ENCODE measurements around the gene MMP25.

The MMP25 gene, protein sequence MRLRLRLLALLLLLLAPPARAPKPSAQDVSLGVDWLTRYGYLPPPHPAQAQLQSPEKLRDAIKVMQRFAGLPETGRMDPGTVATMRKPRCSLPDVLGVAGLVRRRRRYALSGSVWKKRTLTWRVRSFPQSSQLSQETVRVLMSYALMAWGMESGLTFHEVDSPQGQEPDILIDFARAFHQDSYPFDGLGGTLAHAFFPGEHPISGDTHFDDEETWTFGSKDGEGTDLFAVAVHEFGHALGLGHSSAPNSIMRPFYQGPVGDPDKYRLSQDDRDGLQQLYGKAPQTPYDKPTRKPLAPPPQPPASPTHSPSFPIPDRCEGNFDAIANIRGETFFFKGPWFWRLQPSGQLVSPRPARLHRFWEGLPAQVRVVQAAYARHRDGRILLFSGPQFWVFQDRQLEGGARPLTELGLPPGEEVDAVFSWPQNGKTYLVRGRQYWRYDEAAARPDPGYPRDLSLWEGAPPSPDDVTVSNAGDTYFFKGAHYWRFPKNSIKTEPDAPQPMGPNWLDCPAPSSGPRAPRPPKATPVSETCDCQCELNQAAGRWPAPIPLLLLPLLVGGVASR

DNA sequence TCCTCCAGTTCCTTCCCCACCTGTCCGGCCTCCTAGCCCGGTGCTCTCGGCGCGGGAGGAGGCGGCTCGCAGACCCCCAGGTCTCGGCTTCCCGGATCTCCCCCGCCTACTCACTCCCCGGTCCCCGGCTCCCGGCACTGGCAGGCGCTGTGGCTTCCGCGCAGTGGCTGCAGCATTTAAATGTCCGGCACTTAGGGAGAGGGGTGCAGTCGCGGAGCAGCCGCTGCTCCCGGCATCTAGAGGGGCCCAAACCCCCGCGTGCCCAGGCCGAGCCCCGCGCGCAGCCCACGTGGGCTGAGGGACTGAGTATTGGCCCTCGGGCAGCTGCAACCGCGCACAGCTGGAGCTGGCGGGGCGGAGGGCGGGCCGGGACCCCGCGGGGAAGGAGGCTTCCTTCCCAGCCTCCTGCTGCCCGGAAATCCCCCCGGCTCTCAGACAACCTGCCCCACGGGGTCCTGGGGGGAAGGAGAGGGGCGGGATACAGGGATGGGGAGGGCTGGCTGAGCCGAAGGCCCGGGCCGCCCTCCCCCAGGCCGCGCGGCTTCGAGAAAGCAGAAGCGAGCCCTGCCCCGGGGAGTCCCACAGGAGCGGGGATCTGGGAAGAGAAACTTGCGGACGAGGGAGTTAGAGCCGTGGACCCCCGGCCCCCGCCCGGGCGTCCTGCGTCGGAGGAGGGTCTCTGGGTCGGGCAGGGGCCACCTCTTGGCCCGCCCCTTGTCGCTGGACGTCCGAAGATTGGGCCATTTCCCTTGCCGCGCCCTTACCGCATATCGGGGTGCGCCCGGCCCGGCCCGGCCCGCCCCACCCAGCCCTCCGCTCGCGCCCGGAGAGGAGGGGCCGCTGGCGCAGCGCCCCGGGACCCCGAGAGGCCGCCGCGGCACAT, at the start of gene MMP25:
Gene MMP25 (plus strand): TSS at position 804 of the 883 bp plus-strand sequence. CDS start 357 bp downstream, outside the sequence.
- no peak for DNase-seq

DNA sequence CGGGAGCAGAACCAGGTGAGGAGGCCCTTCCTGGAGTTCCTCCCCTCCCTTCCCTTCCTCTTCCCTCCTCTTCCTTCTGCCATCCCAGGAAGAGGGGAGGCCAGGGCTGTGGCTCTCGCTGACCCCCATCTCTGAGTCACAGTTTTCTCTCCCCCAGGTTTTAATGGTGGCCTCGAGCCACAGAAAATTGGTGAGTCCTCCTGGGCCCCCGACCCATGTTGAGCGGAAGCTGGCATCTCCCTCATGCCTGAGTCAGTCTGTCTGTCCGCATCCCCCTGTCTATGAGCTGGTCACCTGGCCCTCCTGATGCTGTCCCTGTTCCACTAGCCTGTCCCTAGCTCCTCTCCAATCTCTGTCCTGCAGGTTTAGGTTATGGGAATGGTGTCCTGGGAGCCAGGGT, 46.4 kb upstream of the MMP25 start:
- no peak for DNase-seq

DNA sequence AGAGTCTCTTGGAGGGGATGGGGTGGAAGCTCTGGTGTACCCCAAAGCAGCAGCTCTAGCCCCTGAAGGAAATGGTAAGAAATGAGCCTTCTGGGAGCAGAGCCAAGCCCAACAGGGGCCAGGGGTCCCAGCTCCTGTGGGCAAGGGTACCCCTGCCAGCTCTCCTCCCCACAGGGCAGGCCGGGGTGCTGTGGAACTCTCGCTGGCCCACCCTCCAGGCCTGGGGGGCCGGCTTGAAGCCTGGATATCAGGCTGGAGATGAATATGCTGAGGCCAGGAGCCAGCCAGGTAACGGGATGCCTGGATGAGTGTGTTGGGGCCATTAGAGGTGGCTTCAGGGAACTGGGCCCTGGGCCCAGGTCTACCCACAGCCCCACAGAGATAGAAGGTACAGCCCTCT, 45.8 kb upstream of the MMP25 start:
- no peak for DNase-seq

DNA sequence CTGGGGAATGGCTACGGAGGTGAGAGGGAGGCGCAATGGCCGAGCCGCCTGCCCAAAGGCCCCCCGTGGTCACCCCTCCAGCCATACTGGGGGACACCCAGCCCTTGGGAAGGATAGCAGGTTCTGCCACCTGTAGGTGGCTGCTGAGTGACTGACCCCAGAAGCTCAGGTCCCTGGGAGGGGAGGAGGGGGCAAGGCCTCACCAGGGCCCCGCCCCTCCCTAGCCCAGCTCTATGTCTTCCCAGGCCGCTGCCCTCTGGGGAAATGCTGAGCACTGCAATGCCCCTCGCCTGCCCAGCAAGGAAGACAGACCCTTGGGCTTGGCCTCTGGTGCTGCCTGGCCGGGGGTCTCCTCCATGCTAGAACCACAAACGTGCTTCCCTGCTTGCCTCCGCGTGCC, 45.0 kb upstream of the MMP25 start:
- DNase-seq = no peak

DNA sequence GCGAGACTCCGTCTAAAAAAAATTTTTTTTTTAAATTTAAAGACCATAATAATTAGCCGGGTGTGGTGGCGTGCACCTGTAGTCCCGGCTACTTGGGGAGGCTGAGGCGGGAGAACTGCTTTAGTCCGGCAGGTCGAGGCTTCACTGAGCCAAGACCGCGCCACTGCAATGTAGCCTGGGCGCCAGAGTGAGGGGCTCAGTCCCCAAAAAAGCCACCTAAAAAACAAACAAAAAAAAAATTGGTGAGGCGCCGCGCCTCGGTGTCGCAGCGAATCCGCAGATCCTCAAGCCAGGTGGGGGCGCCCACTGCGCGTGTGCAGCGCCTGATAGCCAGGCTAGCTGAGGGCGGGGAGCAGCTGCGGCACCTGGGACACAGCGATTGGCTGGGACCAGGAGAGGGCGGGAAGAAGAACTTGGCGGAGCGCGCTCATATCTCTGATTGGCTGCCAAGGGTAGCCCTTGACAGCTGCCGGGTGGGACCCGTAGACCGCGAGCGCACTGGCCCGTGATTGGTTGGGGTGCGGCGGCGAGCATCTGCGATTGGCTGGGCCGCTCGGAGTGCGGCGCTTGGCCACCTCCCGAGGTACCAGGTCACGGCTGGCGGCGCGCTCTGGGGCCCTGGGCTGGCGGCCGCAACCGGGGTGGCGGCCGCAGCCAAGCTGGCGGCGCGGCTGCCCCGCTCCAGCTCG, 42.6 kb upstream of the MMP25 start:
- peak; percentile 94 for DNase-seq

DNA sequence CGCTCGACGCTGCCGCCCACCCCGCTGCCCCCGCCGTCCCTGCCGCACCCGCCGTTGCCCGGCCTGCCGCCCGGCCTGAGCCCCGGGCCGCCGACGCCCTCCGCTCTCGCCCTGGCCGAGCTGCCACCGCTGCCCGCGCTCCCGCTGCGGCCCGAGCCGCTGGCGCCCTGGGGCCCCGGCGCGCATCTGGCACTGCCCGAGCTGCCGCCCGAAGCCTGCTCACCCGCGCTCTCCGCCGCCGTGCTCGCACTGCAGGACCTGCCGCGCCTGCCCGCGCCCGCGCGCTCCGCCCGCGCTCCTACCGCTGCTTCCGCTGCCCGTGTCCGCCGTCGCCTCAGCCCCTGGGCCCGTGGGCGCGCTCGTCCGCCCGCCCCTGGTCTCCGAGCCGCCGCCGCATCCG, 42.0 kb upstream of the MMP25 start:
- no peak for DNase-seq

DNA sequence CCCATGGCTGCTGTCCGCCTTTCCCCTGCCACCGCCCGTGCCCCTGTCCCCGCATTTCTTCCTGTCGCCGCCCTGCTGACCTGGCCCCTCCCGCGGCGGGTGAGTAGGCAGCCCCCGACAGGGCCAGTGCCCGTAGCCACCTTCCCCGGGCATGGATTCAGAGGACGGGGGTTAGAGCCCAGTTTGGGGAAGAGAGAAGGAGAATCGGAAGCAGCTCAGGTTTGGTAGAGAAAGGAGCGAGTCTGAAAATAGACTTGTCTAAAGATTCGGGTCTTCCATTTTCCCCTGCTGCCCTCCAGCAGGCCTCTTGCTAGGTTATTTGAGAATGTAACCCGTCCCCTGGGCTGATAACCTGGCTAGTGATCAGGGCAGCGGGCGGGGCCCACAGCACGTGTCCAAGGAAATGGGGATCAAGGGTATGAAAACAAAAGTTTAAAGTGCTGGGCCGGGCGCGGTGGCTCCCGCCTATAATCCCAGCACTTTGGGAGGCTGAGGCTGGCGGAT, 41.5 kb upstream of the MMP25 start:
- no peak for DNase-seq

DNA sequence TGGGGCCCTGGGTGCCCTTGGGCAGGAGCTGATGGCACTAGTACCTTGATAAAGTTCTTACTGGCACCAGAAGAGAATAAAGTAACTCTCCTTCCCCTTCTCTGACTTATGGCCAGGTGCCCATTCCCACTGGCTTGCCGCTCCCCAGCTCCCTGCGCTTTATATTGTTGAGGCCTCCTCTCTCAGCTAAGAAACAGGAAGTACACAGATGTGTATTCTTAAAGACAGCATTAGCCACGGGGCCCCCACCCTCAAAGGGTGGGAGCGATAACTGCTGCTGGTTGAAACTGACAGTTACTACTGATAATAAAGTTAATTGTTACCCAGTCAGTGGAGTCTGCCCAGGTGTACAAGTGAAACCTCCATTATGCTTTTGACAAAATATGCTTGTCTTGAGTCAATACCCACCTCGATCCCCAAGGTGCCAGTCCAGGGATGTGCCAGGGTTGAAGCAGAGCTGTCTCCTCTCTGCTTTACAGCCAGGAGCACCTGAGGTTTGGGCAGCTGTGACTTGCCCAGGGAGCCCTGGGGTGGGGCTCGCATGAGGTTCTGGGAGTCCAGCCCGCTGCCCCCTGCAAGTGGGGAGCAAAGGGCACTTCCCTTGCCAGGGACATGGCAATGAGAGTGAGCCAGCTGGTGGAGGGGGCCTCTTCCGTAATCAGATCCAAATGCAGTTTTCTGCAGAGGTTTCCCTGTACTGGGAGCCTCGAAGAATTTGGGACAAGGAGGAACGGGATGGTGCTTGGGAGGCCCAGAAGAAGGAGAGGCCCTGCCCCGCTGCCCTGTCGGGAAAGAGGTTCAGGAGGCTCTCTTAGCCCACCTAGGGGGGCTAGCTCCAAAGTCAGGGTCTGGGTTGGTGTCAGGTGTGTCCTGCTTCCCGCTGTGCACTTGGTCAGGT, 39.1 kb upstream of the MMP25 start:
- DNase-seq = no peak

DNA sequence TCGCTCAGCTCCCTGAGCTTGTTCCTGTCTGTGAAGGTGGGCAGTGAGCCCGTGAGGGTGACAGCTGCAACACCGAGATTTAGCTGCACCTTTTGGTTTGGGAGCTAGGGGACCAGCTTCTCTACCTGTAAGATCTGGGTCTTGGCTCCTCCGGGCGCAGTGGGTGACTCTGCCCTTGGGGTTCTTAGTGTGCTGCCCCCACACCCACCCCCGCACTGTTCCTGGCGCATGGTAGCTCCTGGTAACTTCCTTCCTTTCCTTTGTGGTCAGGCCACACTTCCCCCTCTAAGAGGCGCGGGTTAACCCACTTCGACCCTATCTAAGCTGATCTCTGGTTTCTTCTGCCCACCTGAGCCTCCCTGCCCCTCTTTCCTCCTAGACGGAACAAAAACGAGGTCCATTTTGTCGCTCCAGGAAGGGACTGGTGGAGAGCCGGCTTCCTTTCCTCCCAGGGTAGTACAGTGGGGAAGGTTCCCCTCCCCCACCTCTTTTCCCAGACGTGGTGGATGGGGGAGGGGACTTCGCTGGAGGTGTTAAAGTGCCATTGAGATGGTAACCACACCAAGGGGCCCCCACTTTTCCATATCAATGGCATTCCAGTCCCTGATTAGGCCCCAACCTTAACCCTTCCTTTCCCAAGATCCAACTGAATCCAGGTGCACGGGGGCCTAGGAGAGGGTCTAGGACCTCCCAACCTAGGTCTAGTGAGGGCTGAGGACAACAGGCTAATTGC, 38.2 kb upstream of the MMP25 start:
- DNase-seq = no peak

DNA sequence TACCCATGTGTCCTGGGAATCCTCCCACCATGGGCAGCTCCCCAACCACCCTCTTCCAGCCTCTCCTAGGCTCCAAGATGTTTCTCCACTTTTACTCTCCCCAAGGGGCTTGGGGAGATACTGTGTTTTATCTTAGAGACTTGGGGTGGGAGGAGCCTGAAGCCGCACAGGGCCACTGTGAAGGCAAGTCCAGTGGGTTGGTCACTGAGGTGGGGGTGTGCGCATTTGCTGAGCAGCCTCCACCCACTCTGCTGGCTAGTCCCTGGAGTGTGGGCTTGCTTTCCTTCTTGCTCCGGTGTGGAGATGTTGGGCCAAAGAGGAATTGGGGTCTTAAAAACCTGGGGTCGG, 37.7 kb upstream of the MMP25 start:
- DNase-seq = no peak

DNA sequence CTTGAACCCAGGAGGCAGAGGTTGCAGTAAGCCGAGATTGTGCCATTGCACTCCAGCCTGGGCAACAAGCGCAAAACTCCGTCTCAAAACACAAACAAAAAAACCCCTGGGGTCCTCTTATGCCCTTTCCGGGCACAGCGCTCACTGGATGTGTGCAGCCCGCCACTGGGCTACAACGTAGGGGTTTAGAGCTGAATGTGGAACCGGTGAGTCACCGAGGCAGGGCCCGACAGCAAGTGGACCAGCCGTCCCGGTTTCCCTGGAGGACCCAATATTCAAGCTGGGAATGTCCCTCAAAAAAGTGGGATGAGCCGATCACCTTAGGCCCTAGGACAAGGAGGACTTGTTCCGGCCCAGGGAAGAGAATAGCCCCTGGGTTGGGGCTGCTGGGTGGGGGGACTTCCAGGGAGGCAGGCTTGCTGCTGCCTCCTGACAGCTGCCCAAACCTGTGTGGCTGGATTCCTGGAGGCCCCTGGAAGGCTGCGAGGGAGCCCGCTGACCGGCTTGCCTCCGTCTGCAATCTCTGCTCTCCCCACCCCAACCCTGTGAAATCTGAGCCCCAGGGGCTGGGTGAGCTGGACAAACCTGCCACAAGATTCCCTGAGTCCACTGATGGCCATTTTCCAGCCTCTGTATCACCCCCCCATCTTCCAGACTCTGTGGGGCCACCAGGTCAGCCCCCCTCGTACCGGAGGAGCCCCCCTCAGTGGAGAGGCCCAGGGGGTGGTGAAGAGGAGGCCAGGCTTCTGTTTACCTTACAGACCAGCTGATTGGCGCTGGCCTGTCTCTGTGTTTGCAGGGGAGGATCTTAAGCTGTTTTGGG, 36.6 kb upstream of the MMP25 start:
- DNase-seq = no peak

DNA sequence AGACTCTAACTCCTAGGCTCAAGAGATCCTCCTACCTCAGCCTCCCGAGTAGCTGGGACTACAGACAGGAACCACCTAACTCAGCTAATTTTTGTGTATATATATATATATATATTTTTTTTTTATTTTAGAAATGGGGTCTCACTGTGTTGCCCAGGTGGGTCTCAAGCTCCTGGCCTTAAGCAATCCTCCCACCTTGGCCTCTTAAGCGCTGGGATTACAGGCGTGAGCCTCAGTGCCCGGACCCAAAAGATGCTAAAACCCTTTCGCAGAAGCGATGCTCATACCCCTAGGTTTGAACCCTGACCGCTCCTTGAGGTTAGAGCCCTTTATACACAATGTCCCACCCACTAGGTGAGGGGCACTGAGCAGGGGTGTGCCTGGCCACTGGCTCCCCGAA, 35.9 kb upstream of the MMP25 start:
- no peak for DNase-seq

DNA sequence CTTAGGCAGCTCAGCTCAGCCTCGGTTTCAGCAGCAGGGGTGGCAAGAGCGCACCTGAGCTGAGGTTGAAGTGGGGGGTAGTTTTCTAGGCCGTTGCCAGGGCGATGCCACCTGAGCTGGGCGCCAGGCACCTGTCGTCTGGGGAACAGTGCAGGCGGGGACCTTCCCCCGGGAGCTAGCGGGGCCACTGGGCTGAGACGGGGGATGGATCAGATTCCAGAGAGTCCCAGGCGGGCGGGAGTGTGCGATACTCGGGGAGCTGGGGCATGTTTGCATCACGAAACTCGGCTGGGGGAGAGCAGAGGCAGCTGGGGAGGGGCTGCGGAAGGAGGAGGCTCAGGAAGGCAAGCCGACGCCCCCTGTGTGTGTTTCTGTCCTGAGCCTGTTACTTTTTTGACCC, 34.1 kb upstream of the MMP25 start:
- no peak for DNase-seq

DNA sequence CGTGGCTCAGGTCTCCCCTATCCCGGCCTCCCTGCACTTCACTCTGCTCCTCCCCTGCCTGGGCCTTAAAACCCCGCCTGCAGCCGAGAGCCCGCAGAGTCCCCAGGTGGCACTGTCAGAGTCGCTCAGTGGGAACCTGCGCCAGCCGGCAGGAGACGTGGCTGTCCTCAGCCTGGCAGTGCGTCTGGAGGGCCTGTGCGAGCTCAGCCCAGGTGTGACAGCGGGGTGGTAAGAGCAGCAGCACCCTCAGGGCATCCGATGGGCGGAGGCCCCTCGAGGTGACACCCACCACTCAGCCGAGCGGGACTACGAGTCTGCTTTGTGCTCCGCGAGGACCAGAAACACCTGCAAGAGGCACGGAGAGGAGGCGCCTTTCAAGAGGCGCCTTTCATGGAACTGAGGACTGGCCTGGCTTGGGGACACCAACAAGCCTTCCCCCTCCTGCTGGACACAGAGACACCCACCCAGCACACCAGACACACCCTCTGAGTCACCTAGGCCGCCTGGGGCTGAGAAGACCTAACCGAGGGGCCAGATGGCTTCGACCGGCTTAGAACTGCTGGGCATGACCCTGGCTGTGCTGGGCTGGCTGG, 33.4 kb upstream of the MMP25 start, which contains the start of gene CLDN9:
Gene CLDN9 (plus strand): TSS at position 96 of the 593 bp plus-strand sequence. CDS start 440 bp downstream, at position 536.
- DNase-seq = no peak

DNA sequence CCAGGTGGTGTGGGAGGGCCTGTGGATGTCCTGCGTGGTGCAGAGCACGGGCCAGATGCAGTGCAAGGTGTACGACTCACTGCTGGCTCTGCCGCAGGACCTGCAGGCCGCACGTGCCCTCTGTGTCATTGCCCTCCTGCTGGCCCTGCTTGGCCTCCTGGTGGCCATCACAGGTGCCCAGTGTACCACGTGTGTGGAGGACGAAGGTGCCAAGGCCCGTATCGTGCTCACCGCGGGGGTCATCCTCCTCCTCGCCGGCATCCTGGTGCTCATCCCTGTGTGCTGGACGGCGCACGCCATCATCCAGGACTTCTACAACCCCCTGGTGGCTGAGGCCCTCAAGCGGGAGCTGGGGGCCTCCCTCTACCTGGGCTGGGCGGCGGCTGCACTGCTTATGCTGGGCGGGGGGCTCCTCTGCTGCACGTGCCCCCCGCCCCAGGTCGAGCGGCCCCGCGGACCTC, 32.8 kb upstream of the MMP25 start:
- no peak for DNase-seq

DNA sequence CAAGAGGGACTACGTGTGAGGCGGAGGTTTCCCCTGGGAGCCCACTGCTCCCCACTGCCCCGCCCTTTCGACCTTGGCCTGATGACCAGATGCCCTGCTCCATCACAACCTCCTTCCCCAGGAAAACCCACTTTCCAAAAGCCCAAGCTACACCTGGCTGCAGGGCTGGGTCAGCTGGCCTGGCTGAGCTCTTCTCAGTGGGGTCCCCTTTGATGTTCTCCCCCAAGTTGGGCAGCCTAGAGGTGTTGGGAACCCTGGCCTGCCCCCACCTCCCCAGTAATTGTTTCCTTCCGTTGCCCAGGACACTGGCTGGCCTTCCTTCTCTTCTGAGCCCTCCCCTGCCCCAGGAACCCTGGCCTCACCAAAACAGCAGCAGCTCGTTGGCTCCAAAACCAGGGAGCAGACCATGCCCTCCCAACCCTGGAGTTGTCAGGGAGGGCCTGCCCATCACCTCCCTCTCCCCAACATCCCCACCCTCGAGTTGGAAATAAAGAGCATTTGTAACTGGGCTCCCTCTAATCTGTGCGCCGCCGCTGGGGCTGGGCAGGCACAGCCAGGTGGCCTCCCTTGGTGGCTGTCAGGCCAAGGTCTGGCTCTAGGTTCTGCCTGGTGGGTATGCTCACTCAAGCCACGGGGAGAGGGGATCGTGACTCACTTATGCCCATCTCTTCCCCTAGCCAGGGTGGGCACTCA, 32.2 kb upstream of the MMP25 start:
- no peak for DNase-seq

DNA sequence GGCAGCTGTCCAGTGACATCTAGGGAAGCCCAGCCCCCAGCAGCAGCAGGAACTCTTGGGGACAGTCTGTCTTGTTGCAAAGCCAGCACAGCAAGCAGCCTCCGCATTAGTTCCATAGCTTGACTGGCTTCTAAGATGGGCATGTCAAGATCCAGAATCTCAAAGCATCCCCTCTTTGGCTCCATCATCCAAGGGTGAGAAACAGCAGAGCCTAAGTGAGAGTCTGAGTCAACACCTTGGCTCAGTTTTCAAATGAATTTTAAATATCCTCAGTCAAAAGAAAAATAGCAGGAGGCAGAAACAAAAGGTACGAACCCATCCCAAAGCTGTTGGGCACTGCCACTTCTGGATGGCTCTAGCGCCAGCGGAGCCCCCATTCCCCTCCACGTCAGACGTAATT, 31.4 kb upstream of the MMP25 start:
- DNase-seq = no peak

DNA sequence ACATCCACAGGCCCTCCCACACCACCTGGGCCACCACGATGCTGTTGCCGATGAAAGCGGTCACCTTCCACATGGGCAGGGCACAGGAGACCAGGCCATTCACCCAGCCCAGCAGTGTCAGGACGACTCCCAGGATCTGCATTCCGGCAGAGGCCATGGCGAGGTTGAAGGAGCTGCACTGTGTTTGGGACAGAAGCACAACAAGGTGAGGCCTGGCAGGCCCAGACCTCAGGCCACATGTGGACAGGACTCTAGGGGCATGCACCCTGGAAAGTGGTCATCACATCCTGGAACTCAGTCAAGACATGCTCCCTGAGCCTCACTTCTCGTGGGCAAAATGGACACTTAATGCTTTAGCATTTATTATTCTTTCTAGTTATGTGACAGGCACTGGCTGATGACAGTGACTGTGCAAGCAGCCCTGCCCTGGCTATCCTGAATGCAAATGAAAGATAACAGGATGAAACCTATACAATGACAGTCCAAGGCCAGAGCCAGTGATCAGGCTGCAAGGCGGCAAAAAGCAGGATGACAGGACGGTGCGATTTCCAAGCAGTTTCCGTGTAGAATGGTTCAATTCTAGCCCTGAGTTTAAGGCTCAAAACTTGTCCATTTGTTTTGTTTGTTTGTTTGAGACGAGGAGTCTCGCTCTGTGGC, 30.4 kb upstream of the MMP25 start:
- no peak for DNase-seq

All from activated CD4-positive, alpha-beta T cell treated with anti-CD3 and anti-CD28 coated beads, Interleukin-2, amount 50 U/mL, for 1 hour (primary cell).